Measurements from ENCODE around the gene RABGGTB.
"Not testable (repeated sequence)": the region's sequence is repeated elsewhere in the genome, so short reads cannot be mapped to it uniquely, and the experiment has no call there.

The RABGGTB gene

DNA sequence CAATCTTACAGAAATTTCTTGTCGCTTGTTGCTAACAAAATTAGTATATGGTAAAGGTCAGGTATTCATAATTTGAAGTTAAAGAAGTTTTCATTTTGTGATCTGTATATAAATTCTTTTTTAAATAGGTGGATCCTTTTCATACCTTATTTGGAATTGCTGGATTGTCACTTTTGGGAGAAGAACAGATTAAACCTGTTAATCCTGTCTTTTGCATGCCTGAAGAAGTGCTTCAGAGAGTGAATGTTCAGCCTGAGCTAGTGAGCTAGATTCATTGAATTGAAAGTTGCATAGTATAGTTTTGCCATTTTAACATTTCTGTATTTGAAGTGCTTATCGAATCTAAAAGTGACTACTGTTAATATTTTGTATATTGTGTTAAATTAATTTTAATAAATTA, 8.3 kb downstream of the RABGGTB start:
- Histone ChIP-seq H3K27me3 (ENCODE audit: control insufficient read depth, insufficient read depth, low read length) (no peaks in the 10 kb centered on the region), H3K4me1 (ENCODE audit: control insufficient read depth, insufficient read depth, low read length) (no peaks in the 10 kb centered on the region), H3K9me3 (ENCODE audit: control insufficient read depth, insufficient read depth, low read length) (no peaks in the 10 kb centered on the region), H3K36me3 (ENCODE audit: control insufficient read depth, insufficient read depth, low read length) (peaks cover 28% of the 10 kb centered on the region), H3K27ac (ENCODE audit: low read length) (no peak overlapping the region), H3K4me3 (ENCODE audit: low read length) (no peak overlapping the region)
- DNase-seq (ENCODE audit: low read depth, low spot score): no peak
- no CpG with 5 or more reads among the region's 2 CpGs for WGBS (ENCODE audit: insufficient coverage, insufficient read length)

DNA sequence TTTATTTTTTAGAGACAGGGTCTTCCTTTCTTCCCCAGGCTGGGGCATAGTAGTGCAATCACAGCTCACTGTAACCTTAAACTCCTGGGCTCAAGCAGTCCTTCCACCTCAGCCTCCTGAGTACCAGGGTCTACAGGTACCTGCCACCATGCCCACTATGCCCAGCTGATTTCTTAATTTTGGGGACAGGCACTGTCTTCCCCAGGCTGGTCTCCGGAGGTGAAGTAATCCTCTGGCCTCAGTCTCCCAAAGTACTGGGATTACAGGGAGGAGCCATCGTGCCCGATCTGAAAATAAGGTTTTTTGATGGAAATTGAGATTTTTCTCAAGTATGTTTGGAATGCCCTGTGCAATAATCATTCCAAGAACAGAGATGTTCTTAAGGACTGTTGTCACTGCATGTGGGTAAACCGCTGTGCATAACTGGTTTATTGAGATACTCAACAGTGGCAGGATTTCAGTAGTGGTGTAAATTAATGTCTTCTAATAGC, 9.7 kb downstream of the RABGGTB start:
- peaks cover 23% of the 10 kb centered on the region for H3K36me3 ChIP-seq (ENCODE audit: control insufficient read depth, insufficient read depth, low read length)
- DNase-seq (ENCODE audit: low read depth, low spot score): no peak
- no peak overlapping the region for H3K27ac ChIP-seq (ENCODE audit: low read length)
- WGBS (ENCODE audit: insufficient coverage, insufficient read length): no CpG with 5 or more reads among the region's 4 CpGs
- H3K27me3 ChIP-seq (ENCODE audit: control insufficient read depth, insufficient read depth, low read length): no peaks in the 10 kb centered on the region
- no peak overlapping the region for H3K4me3 ChIP-seq (ENCODE audit: low read length)
- no peaks in the 10 kb centered on the region for H3K9me3 ChIP-seq (ENCODE audit: control insufficient read depth, insufficient read depth, low read length)
- no peaks in the 10 kb centered on the region for H3K4me1 ChIP-seq (ENCODE audit: control insufficient read depth, insufficient read depth, low read length)

DNA sequence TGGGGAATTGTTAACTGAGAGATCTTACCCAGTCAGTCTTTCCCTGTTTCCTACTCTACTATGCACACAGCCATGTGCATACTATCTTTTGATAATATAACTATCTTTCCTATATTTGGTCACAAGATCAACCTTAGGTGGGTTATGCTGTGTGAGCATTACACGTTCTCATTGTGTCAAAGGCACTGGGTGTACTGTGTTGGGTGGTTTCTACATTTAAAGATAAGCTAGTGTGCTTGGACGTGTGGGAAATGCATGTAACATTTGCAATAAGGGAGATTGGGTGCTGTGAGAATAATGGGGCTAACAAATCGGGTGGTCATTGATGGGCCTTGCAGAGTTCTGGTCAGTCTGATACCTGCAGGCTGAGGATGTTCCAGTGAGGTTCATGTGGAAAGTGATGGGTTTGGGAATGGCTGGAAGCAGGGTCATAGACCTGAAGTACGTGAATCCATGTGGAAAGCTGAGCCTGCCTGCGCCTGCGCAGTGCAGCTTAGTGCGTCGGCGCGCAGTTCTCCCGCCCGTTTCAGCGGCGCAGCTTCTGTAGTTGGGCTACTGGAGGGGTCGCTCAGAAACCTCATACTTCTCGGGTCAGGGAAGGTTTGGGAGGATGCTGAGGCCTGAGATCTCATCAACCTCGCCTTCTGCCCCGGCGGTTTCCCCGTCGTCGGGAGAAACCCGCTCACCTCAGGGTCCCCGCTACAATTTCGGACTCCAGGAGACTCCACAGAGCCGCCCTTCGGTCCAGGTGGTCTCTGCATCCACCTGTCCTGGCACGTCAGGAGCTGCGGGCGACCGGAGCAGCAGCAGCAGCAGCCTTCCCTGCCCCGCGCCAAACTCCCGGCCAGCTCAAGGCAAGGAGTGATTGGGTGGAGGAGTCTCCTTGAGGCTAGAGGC, 10.6 kb downstream of the RABGGTB start, which contains the start of gene MSH4:
Gene MSH4, plus strand, starts transcription at position 507 of the 897 bp plus-strand sequence. Its CDS starts 104 bp downstream, at position 611.
- no peaks in the 10 kb centered on the region for H3K27me3 ChIP-seq (ENCODE audit: control insufficient read depth, insufficient read depth, low read length)
- no CpG with 5 or more reads among the region's 34 CpGs for WGBS (ENCODE audit: insufficient coverage, insufficient read length)
- no peak for DNase-seq (ENCODE audit: low read depth, low spot score)
- H3K36me3 ChIP-seq (ENCODE audit: control insufficient read depth, insufficient read depth, low read length): peaks cover 20% of the 10 kb centered on the region
- no peaks in the 10 kb centered on the region for H3K9me3 ChIP-seq (ENCODE audit: control insufficient read depth, insufficient read depth, low read length)
- H3K27ac ChIP-seq (ENCODE audit: low read length): no peak within 1 kb of the TSS
- no peaks in the 10 kb centered on the region for H3K4me1 ChIP-seq (ENCODE audit: control insufficient read depth, insufficient read depth, low read length)
- H3K4me3 ChIP-seq (ENCODE audit: low read length): no peak within 1 kb of the TSS

GRCh38 chr1:75797273-75797588, 11.2 kb downstream of the RABGGTB start:
- DNase-seq (ENCODE audit: low read depth, low spot score): no peak
- no peaks in the 10 kb centered on the region for H3K9me3 ChIP-seq (ENCODE audit: control insufficient read depth, insufficient read depth, low read length)
- H3K36me3 ChIP-seq (ENCODE audit: control insufficient read depth, insufficient read depth, low read length): peaks cover 17% of the 10 kb centered on the region
- H3K4me1 ChIP-seq (ENCODE audit: control insufficient read depth, insufficient read depth, low read length): no peaks in the 10 kb centered on the region
- no CpG with 5 or more reads among the region's 6 CpGs for WGBS (ENCODE audit: insufficient coverage, insufficient read length)
- no peak overlapping the region for H3K4me3 ChIP-seq (ENCODE audit: low read length)
- H3K27ac ChIP-seq (ENCODE audit: low read length): no peak overlapping the region
- no peaks in the 10 kb centered on the region for H3K27me3 ChIP-seq (ENCODE audit: control insufficient read depth, insufficient read depth, low read length)

- no peak overlapping the region for H3K4me3 ChIP-seq (ENCODE audit: low read length)
- peaks cover 14% of the 10 kb centered on the region for H3K36me3 ChIP-seq (ENCODE audit: control insufficient read depth, insufficient read depth, low read length)
- no peak for DNase-seq (ENCODE audit: low read depth, low spot score)
Measured at GRCh38 chr1:75797606-75798216, 11.7 kb downstream of the RABGGTB start.

DNA sequence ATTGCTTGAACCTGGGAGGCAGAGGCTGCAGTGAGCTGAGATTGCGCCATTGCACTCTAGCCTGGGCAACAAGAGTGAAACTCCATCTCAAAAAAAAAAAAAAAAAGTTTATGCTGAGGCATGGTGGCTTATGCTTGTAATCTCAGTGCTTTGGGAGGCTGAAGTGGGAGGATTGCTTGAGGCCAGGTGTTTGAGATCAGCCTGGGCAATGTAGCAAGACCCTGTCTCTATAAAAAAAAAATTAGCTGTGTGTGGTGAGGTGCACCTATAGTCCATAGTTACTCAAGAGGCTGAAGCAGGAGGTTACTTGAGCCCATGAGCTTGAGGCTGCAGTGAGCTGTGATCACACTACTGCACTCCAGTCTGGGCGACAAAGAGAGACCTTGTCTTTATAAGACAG, 15.4 kb downstream of the RABGGTB start:
- not testable (repeated sequence) for H3K4me3 ChIP-seq (ENCODE audit: low read length); H3K27me3 ChIP-seq (ENCODE audit: control insufficient read depth, insufficient read depth, low read length); DNase-seq (ENCODE audit: low read depth, low spot score); H3K9me3 ChIP-seq (ENCODE audit: control insufficient read depth, insufficient read depth, low read length); H3K27ac ChIP-seq (ENCODE audit: low read length); H3K4me1 ChIP-seq (ENCODE audit: control insufficient read depth, insufficient read depth, low read length); H3K36me3 ChIP-seq (ENCODE audit: control insufficient read depth, insufficient read depth, low read length)
- no CpG with 5 or more reads among the region's 2 CpGs for WGBS (ENCODE audit: insufficient coverage, insufficient read length)

More at GRCh38 chr1:75797606-75798216, 11.7 kb downstream of the RABGGTB start:
- Histone ChIP-seq H3K27me3 (ENCODE audit: control insufficient read depth, insufficient read depth, low read length) (no peaks in the 10 kb centered on the region), H3K9me3 (ENCODE audit: control insufficient read depth, insufficient read depth, low read length) (no peaks in the 10 kb centered on the region), H3K27ac (ENCODE audit: low read length) (no peak overlapping the region), H3K4me1 (ENCODE audit: control insufficient read depth, insufficient read depth, low read length) (no peaks in the 10 kb centered on the region)
- no CpG with 5 or more reads among the region's 13 CpGs for WGBS (ENCODE audit: insufficient coverage, insufficient read length)

DNA sequence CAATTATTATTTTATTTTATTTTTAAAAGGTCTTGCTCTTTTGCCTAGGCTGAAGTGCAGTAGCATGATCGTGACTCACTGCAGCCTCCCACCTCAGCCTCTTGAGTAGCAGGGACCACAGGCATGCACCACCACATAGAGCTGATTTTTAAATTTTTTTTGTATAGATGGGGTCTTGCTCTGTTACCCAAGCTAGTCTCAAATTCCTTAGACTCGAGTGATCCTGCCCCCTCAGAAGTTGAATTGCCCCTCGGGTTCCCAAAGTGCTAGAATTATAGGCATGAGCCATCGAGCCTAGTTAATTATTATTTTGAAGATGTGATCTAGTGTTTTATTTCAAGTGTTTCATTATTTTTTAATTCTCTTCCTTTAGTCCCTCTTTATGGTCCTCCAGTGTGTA, 22.9 kb downstream of the RABGGTB start:
- no peaks in the 10 kb centered on the region for H3K36me3 ChIP-seq (ENCODE audit: control insufficient read depth, insufficient read depth, low read length)
- WGBS (ENCODE audit: insufficient coverage, insufficient read length): no CpG with 5 or more reads among the region's 4 CpGs
- H3K4me1 ChIP-seq (ENCODE audit: control insufficient read depth, insufficient read depth, low read length): no peaks in the 10 kb centered on the region
- H3K27ac ChIP-seq (ENCODE audit: low read length): no peak overlapping the region
- H3K27me3 ChIP-seq (ENCODE audit: control insufficient read depth, insufficient read depth, low read length): no peaks in the 10 kb centered on the region
- DNase-seq (ENCODE audit: low read depth, low spot score): no peak
- no peak overlapping the region for H3K4me3 ChIP-seq (ENCODE audit: low read length)
- no peaks in the 10 kb centered on the region for H3K9me3 ChIP-seq (ENCODE audit: control insufficient read depth, insufficient read depth, low read length)

GRCh38 chr1:75810113-75810512, 24.1 kb downstream of the RABGGTB start:
- H3K27me3 ChIP-seq (ENCODE audit: control insufficient read depth, insufficient read depth, low read length); DNase-seq (ENCODE audit: low read depth, low spot score); H3K4me3 ChIP-seq (ENCODE audit: low read length); H3K4me1 ChIP-seq (ENCODE audit: control insufficient read depth, insufficient read depth, low read length); H3K27ac ChIP-seq (ENCODE audit: low read length); H3K36me3 ChIP-seq (ENCODE audit: control insufficient read depth, insufficient read depth, low read length); H3K9me3 ChIP-seq (ENCODE audit: control insufficient read depth, insufficient read depth, low read length): not testable (repeated sequence)
- no CpG with 5 or more reads among the region's 3 CpGs for WGBS (ENCODE audit: insufficient coverage, insufficient read length)

DNA sequence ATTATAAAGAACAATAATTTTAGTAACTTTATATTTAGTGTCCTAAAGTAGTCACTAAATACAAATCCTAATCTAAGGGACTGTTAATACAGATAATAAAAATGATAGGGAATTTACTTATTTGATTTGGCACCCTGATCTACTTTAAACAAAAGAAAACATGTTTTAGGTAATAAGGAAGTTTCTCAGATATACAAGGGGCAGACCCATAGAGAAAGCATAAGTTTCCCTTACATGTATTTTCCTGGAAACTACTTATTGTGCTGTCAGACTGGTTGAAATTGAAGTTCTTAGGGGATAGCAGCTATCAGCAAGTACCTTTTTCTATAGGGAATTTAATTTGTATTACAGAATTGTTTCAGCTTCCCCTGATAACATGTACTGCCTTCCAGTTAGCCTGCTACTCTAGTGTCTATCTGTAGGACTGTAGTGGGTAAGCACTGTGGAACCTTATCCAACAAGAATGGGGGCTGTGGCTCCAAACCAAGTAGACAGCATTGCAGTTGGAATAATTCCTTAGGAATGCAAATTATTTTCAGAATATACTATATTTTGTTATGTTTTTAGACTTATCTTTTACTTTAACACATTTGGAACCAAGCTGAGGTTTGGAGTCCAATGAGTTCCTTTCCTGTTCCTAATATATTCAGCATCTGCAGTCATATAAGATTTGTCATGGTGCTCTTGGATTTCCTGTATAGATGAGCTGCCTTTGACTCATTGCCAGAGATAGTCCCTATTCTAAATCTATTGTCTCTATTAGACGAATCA, 25.3 kb downstream of the RABGGTB start:
- WGBS (ENCODE audit: insufficient coverage, insufficient read length): 100% methylated on average over 1 of the region's 1 CpG
- Histone ChIP-seq H3K27me3 (ENCODE audit: control insufficient read depth, insufficient read depth, low read length) (no peaks in the 10 kb centered on the region), H3K4me3 (ENCODE audit: low read length) (no peak overlapping the region), H3K9me3 (ENCODE audit: control insufficient read depth, insufficient read depth, low read length) (no peaks in the 10 kb centered on the region), H3K4me1 (ENCODE audit: control insufficient read depth, insufficient read depth, low read length) (no peaks in the 10 kb centered on the region), H3K36me3 (ENCODE audit: control insufficient read depth, insufficient read depth, low read length) (no peaks in the 10 kb centered on the region), H3K27ac (ENCODE audit: low read length) (no peak overlapping the region)
- DNase-seq (ENCODE audit: low read depth, low spot score): no peak

DNA sequence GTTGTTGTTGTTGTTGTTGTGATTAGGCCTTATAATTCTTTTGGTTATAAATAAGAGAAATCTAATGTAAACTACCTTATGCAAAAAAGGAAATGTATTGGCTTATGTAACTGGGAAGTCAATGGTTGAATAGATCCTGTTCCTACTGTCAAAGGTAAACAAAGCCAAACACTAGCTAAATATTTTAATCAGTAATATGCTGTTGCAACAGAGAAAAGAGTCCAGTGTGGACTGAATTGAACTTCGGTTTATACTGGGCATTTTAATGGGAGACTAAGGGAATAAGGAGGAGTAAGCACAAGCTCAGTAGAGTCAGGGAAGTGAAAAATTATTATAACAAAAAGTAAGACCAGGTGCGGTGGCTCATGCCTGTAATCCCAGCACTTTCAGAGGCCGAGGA, 26.0 kb downstream of the RABGGTB start:
- DNase-seq (ENCODE audit: low read depth, low spot score): no peak
- WGBS (ENCODE audit: insufficient coverage, insufficient read length): no CpG with 5 or more reads among the region's 3 CpGs
- H3K4me1 ChIP-seq (ENCODE audit: control insufficient read depth, insufficient read depth, low read length): no peaks in the 10 kb centered on the region
- H3K4me3 ChIP-seq (ENCODE audit: low read length): no peak overlapping the region
- no peaks in the 10 kb centered on the region for H3K9me3 ChIP-seq (ENCODE audit: control insufficient read depth, insufficient read depth, low read length)
- no peak overlapping the region for H3K27ac ChIP-seq (ENCODE audit: low read length)
- no peaks in the 10 kb centered on the region for H3K27me3 ChIP-seq (ENCODE audit: control insufficient read depth, insufficient read depth, low read length)
- no peaks in the 10 kb centered on the region for H3K36me3 ChIP-seq (ENCODE audit: control insufficient read depth, insufficient read depth, low read length)

Data from iPS DF 6.9 (cell line).